Muscle of back (tissue), 13 donors: ENCODE measurements around the gene H19. TPM values are rescaled to one million over a fixed set of nuclear protein-coding genes. Genes with fewer than 3 reads are reported as not detected.

ENCODE experiments used
- DNase-seq, 3 donors: peaks; one replicate each; pipeline versions ENCODE4 v3.0.0 to v3.0.0-alpha.2; 2013
- long read RNA-seq, 9 donors: transcript quantifications; one replicate each; lab custom pipeline, GENCODE V29; 2026
- polyA plus RNA-seq, 10 donors: library from polyadenylated mRNA; unstranded; fragments of 120-200 nt; gene quantifications; one replicate each; pipeline ENCODE4 v1.2.1, GENCODE V29; 2013; ENCODE audit not compliant: insufficient read length in 10 of 10

Gene H19
- polyA plus RNA-seq, result over 10,000 TPM in 8 of 10 donors, 1,000 to 10,000 TPM in 2; 9,155 to 14,072 (median 11,013) TPM
- long read RNA-seq, donor 1, transcript H19-211 (4 exons, 592 nt), result minor isoform, 142 of 6,041 reads
- long read RNA-seq, donor 1, transcript H19-201 (4 exons, 1,771 nt), result minor isoform, 901 of 6,041 reads
- long read RNA-seq, donor 1, transcript H19-207 (3 exons, 489 nt), result minor isoform, 346 of 6,041 reads
- long read RNA-seq, donor 1, transcript H19-203 (5 exons, 2,348 nt), result major isoform, 1,180 of 6,041 reads
- long read RNA-seq, donor 1, partial matches to known transcripts, result 3,118 of 6,041 reads
- long read RNA-seq, donor 1, other reads (novel, unspliced or antisense), result 216 of 6,041 reads
- long read RNA-seq, donor 2, transcript H19-211 (4 exons, 592 nt), result minor isoform, 124 of 3,576 reads
- long read RNA-seq, donor 2, transcript H19-201 (4 exons, 1,771 nt), result minor isoform, 499 of 3,576 reads
- long read RNA-seq, donor 2, transcript H19-203 (5 exons, 2,348 nt), result major isoform, 580 of 3,576 reads
- long read RNA-seq, donor 2, transcript H19-207 (3 exons, 489 nt), result minor isoform, 329 of 3,576 reads
- long read RNA-seq, donor 2, partial matches to known transcripts, result 1,425 of 3,576 reads
- long read RNA-seq, donor 2, other reads (novel, unspliced or antisense), result 543 of 3,576 reads
- long read RNA-seq, donor 3, partial matches to known transcripts, result 0 of 4 reads
- long read RNA-seq, donor 3, other reads (novel, unspliced or antisense), result 0 of 4 reads
- long read RNA-seq, donor 4, transcript H19-203 (5 exons, 2,348 nt), result minor isoform, 1,079 of 5,325 reads
- long read RNA-seq, donor 4, transcript H19-211 (4 exons, 592 nt), result minor isoform, 100 of 5,325 reads
- long read RNA-seq, donor 4, transcript H19-201 (4 exons, 1,771 nt), result major isoform, 1,087 of 5,325 reads
- long read RNA-seq, donor 4, transcript H19-207 (3 exons, 489 nt), result minor isoform, 214 of 5,325 reads
- long read RNA-seq, donor 4, partial matches to known transcripts, result 1,967 of 5,325 reads
- long read RNA-seq, donor 4, other reads (novel, unspliced or antisense), result 798 of 5,325 reads
- long read RNA-seq, donor 5, transcript H19-201 (4 exons, 1,771 nt), result major isoform, 1,057 of 7,637 reads
- long read RNA-seq, donor 5, transcript H19-211 (4 exons, 592 nt), result minor isoform, 226 of 7,637 reads
- long read RNA-seq, donor 5, transcript H19-207 (3 exons, 489 nt), result minor isoform, 865 of 7,637 reads
- long read RNA-seq, donor 5, transcript H19-203 (5 exons, 2,348 nt), result minor isoform, 812 of 7,637 reads
- long read RNA-seq, donor 5, partial matches to known transcripts, result 3,822 of 7,637 reads
- long read RNA-seq, donor 5, other reads (novel, unspliced or antisense), result 736 of 7,637 reads
- long read RNA-seq, donor 6, transcript H19-207 (3 exons, 489 nt), result minor isoform, 464 of 7,738 reads
- long read RNA-seq, donor 6, transcript H19-211 (4 exons, 592 nt), result minor isoform, 207 of 7,738 reads
- long read RNA-seq, donor 6, transcript H19-203 (5 exons, 2,348 nt), result minor isoform, 1,474 of 7,738 reads
- long read RNA-seq, donor 6, transcript H19-201 (4 exons, 1,771 nt), result major isoform, 1,475 of 7,738 reads
- long read RNA-seq, donor 6, partial matches to known transcripts, result 2,409 of 7,738 reads
- long read RNA-seq, donor 6, other reads (novel, unspliced or antisense), result 1,597 of 7,738 reads
- long read RNA-seq, donor 7, transcript H19-203 (5 exons, 2,348 nt), result minor isoform, 1,203 of 4,839 reads
- long read RNA-seq, donor 7, transcript H19-201 (4 exons, 1,771 nt), result major isoform, 1,336 of 4,839 reads
- long read RNA-seq, donor 7, transcript H19-207 (3 exons, 489 nt), result minor isoform, 214 of 4,839 reads
- long read RNA-seq, donor 7, transcript H19-211 (4 exons, 592 nt), result minor isoform, 122 of 4,839 reads
- long read RNA-seq, donor 7, partial matches to known transcripts, result 1,704 of 4,839 reads
- long read RNA-seq, donor 7, other reads (novel, unspliced or antisense), result 154 of 4,839 reads
- long read RNA-seq, donor 8, transcript H19-207 (3 exons, 489 nt), result minor isoform, 246 of 4,193 reads
- long read RNA-seq, donor 8, transcript H19-201 (4 exons, 1,771 nt), result minor isoform, 699 of 4,193 reads
- long read RNA-seq, donor 8, transcript H19-203 (5 exons, 2,348 nt), result major isoform, 831 of 4,193 reads
- long read RNA-seq, donor 8, transcript H19-211 (4 exons, 592 nt), result minor isoform, 103 of 4,193 reads
- long read RNA-seq, donor 8, partial matches to known transcripts, result 1,772 of 4,193 reads
- long read RNA-seq, donor 8, other reads (novel, unspliced or antisense), result 446 of 4,193 reads
- long read RNA-seq, donor 9, transcript H19-207 (3 exons, 489 nt), result minor isoform, 154 of 1,202 reads
- long read RNA-seq, donor 9, transcript H19-211 (4 exons, 592 nt), result minor isoform, 28 of 1,202 reads
- long read RNA-seq, donor 9, transcript H19-203 (5 exons, 2,348 nt), result minor isoform, 142 of 1,202 reads
- long read RNA-seq, donor 9, transcript H19-201 (4 exons, 1,771 nt), result major isoform, 228 of 1,202 reads
- long read RNA-seq, donor 9, partial matches to known transcripts, result 560 of 1,202 reads
- long read RNA-seq, donor 9, other reads (novel, unspliced or antisense), result 70 of 1,202 reads

- no peak for DNase-seq
Observed at GRCh38 chr11:1997755-1998154, at the start of gene H19. H19 (minus strand) TSS chr11:1997842.

GRCh38 chr11:2041963-2042362 is 44.3 kb upstream of the H19 start:
- DNase-seq, result no peak

- no peak for DNase-seq
Observed at GRCh38 chr11:2041153-2041552, 43.5 kb upstream of the H19 start.

- DNase-seq, result no peak
Observed at GRCh38 chr11:2039198-2039759, 41.6 kb upstream of the H19 start.

GRCh38 chr11:2036863-2037486 is 39.3 kb upstream of the H19 start:
- DNase-seq, result no peak

- no peak for DNase-seq
Observed at GRCh38 chr11:2035382-2035781, 37.7 kb upstream of the H19 start.

- no peak for DNase-seq
Observed at GRCh38 chr11:2031058-2031457, 33.4 kb upstream of the H19 start.

- no peak for DNase-seq
Observed at GRCh38 chr11:2027708-2028107, 30.1 kb upstream of the H19 start.

- DNase-seq, result no peak
Observed at GRCh38 chr11:2015025-2015424, 17.4 kb upstream of the H19 start.

- no peak for DNase-seq
Observed at GRCh38 chr11:2012440-2012839, 14.8 kb upstream of the H19 start.

- DNase-seq, result no peak
Observed at GRCh38 chr11:2004466-2004865, 6.8 kb upstream of the H19 start.

GRCh38 chr11:2002807-2003206 is 5.2 kb upstream of the H19 start:
- DNase-seq, result no peak

GRCh38 chr11:2002042-2002776 is 4.6 kb upstream of the H19 start:
- DNase-seq, result no peak

GRCh38 chr11:1998861-1999260 is 1.2 kb upstream of the H19 start:
- no peak for DNase-seq

- DNase-seq, result no peak
Observed at GRCh38 chr11:1998290-1998689, 648 bp upstream of the H19 start.

- no peak for DNase-seq
Observed at GRCh38 chr11:1994121-1994520, 3.5 kb downstream of the H19 start.

- DNase-seq, result peak in 1 of 3 donors; percentile 11
Observed at GRCh38 chr11:1992111-1992510, 5.5 kb downstream of the H19 start.
